ENCODE measurements around the gene P2RX1.
"Not testable (repeated sequence)": the region's sequence is repeated elsewhere in the genome, so short reads cannot be mapped to it uniquely, and the experiment has no call there.

P2RX1 gene

DNA sequence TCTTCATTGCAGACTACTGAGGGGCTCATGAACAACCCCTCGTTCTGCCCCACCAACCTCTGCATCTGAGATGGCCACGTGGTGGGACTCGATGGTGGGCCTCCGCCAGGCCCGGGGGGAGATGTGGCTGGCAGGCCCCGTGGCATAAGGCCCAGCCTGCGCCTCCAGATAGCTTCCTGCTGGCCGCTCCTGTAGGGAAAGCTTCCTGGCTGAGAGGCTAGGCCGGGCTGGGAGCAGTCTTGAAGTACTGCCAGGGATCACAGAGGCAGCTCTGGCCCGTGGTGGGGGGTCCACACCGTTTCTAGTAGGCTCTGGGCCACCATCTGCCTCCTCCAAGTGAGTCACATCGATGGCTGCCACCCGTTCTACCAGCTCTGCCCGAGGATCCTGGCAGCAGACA is 31.0 kb downstream of the P2RX1 start:
- no peak for DNase-seq

DNA sequence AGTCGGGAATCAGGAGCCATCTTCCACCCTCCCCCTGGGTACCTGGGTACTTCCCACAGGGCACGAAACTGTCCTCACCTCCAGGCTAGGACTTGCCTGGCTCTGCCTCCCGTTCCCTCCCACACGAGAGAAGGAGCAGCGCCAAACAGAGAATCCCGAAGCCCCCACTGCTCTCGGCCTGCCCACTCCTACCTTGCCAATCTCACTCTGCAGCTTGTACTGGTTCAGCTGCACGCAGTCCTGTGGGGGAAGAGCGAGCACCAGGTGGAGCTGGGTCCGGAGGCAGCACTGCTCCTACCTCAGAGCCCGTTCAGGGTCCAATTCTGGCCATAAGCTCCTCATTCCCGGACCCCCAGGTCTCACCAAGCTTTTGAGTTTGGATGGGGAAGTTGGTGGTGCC is 32.1 kb downstream of the P2RX1 start:
- no peak for DNase-seq

DNA sequence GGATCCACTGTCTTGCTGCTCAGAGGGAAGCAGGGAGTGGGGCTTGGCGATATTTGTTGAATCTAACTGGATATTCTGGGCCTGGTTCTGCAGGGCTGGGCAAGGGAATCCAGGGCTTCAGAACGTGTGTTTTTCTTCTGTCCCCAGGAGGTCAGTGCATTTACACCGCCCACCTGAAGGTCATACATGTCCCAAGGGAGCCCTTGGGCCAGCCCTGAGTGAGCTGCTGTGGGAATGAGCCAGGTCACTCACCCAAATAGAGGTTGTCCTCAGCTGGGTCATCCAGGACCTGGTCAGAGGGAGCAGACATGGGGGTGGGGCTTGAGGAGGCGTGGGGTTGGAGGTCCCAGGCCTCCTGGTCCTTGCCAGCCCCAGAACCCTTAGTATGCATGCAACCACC is 34.0 kb downstream of the P2RX1 start:
- no peak for DNase-seq

DNA sequence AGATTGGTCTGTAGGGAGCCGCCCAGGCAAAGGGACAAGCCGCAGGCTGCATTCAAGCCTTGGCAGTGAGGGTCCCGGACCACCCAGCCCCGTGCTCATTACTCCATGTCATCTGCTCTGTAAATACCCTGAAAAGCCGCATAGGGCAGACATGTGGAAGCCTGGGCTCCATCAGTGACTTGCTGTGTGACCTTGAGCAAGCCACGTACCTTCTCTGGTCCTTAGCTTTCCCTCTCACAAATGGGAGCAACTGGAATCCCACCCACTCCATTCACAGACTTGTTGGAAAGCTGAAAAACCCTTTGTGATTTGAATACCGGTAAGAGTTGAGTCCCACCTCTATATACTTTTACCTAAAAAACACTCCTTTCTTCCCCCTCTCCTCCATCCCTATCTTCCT is 35.3 kb downstream of the P2RX1 start:
- DNase-seq = no peak

DNA sequence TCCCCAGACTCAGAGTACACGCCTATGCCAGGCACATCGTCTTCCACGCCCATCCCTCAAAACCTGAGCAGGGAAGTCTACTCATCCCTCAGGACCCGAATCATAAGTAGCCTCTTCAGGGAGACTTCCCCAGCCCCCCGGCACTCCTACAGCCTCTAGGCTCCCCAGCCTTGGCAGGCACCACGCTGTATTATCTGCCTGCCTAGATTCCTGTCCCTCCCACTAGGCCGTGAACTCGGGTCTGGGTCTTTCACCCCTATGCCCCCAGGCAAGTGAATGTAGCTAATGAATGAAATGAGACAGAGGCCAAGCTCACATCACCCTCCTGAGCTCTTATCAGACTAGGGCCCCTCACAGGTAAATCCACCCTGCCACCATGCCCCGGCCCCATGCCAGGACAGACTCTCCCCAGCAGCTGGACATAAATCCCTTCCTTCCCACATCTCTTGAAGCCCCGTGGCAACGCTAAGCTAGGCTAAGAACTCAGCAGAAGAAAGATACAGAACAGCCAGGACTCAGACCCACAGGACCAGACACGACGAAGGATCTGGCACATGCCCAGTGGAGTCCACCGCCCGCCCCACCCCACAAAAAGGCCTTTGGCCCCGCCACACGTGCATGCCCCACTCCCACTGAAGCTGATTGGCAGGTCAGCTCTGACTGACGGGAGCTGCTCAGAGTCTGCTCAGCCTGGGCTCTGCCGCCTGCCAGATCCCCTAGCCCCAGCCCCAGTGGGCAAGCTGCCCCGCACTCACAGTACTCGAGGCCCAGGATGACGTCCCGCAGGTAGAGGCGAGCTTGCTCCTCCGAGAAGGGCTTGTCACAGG is 36.5 kb downstream of the P2RX1 start:
- DNase-seq = peak; percentile 78

DNA sequence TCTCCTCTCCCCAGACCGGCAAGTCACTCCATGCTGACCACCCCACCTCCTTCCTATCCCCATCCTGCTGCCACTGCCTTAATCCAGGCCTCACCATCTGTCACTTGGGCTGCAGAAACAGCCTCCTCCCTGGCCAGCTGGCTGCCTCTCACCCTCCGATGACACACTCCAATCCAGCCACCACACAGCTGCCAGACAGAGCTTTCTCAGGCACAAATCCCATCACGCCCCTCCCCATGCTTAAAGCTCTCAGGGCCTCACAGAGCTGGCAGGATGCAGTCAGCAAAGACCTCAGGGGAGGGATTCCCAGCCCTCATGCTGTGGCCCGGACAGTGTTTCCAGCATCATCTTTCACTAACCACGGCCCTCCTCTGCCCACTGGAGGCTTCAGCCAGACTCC is 37.1 kb downstream of the P2RX1 start:
- DNase-seq = peak; percentile 91

DNA sequence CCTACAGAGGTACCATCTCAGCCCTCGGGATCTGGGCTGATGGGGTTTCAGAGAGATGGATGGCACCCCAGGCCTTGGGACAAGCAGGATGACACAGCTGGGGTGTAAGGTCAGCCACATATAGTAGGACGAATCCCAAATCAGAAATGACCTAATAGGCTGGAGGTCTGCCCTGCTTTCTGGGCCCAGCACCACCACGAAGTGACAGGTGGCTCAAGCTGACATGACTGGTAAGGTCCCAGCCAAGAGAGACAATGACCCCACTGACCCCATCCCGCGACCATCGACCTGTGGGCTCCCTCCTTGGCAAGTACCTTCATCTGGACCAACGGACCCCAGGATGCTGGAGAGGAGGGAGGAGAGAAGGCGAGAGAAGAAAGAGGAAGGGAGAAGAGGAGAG is 39.0 kb downstream of the P2RX1 start:
- no peak for DNase-seq

DNA sequence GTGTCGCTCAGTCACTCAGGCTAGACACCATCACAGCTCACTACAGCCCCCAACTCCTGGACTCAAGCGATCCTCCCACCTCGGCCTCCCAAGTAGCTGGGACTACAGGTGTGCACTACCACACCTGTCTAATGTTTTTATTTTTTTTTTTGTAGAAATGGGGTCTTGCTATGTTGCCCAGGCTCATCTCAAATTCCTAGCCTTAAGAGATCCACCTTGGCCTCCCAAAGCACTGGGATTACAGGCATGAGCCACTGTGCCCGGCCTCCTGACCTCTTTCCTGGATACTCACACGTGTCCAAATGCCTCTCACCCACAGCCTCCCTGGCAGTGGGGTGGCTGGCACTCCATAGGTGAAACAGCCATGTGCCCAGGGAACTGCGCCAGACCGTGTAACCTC is 40.9 kb downstream of the P2RX1 start:
- DNase-seq = no peak

DNA sequence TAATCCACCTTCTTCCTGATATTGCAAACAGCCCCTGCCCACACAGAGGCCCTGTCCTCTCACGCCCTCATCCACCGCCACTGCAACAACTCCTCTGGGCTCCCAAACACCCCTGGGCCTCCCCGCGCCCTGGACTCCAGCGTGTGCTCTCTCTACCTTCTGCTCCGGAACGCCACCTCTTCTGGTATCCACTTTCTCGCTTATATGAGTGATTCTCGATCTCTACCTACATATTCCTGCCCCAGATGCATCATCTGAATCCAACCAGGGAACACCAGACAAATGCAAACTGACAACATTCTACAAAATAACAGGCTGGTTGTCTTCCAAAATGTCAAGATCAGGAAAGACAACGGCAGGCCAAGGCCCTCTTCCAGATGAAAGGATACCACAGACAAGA is 42.4 kb downstream of the P2RX1 start:
- DNase-seq = no peak

DNA sequence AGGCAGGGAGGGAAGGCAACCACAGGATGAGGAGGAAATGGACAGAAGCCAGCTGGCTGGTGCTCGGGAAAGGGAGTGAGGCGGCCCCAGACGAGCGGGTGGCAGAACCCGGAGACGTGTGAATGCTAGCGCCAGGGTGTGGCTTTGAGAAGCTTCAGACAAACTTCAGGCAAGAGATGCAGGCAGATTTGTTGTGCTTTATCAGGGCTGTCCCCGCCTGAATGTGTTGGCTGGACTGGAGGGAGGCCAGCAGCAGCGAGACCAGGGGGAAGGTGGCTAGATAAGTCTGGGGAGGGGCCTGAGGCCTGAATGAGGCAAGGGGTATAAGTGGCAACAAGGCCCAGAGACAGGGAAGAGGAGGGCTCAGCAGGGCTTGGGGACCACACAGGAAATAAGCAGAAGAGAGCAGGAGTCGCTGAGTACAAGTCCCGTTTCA is 45.4 kb downstream of the P2RX1 start:
- no peak for DNase-seq

DNA sequence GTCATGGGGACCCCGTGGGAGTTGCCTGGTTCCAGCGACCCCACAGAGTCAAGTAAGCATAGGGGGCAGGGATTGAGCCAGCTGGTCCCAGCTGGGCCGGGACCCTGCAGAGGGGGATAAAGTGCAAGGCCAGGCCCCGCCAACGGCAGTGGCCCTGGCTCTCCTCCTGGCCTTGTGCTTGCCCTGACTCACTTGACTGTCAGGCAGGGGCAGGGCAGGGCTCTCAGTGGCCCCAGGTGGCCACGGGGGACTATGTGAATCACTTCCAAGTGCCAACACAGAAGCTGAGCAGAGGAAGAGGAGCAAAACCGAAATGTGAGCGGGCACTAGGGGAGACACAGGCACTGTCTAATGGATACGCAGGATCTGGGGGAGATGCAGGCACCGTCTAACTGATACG is 48.7 kb downstream of the P2RX1 start:
- DNase-seq = no peak

DNA sequence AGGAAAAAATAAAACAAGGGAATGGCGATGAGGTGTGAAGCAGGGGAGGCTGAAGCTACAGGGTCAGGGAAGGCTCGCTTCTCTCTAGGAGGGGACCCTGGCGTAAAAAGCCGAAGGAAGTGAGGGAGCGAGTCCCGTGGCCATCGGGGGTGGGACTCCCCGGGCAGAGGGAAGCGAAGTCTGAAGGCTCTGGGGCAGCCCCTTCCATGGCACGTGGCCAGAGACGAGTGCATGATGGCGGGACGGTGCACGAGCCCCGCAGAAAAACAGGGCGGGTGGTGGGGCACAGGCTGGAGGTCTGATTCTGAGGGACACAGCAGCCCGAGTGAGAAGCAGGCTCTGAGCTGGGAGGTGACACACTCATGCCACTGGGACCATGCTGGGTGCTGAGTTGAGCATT is 49.2 kb downstream of the P2RX1 start:
- no peak for DNase-seq

DNA sequence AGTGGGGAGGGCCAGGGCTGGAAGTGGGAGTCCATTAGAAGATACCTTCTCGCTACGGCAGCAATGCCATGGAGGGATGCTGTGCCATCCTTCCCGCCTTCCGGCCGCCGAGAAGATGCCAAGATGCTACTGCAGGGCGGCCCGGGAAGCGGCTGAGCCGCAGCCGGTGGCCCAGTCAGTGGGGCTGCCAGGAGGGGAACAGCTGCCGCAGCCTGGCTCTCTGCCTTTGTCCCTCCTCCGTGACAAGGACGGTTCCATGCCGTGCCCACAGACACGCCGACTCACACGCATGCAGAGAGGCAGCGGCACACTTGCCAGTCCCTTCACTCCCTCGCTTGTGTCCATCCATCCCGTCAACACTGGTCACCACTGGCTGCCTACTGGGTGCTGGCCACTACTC is 50.0 kb downstream of the P2RX1 start:
- no peak for DNase-seq

DNA sequence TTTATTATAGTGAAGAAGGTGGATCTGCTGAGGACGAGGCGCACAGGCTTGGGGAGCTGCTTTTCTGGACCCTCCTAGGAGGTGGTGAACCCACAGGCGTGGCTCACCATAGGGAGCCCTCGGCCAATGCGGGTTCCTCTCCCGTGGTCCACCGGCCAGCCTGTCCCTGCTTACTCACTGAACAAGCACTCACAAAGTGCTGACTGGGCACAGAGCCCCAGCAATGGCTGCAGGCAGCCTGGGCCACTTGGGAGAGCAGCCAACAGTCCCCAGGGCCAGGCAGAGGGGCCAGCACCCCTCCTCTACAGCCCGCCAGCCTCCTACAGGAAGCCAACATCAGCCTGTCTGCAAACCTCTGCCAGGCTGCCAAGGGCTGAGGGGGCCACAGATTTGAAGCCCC is 51.1 kb downstream of the P2RX1 start:
- DNase-seq = peak; percentile 69

DNA sequence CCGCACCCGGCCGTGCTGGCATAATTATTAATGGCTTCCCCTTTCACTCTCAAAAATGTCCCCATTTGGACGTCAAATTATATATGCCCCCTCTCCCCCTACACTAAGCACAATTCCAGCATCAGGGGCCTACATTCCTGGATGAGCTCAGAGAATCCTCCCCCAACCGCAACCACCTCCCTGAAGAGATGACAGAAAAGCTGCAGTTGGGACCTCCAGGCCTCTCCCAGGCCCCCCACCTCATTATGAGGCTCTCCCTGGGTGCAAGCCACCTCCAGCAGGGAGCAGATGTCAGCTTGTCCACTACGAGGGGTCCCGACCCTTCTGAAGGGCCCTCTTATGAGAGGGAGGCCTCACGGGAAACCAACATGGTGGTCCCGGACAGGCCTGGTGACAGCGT is 51.7 kb downstream of the P2RX1 start:
- DNase-seq = no peak

DNA sequence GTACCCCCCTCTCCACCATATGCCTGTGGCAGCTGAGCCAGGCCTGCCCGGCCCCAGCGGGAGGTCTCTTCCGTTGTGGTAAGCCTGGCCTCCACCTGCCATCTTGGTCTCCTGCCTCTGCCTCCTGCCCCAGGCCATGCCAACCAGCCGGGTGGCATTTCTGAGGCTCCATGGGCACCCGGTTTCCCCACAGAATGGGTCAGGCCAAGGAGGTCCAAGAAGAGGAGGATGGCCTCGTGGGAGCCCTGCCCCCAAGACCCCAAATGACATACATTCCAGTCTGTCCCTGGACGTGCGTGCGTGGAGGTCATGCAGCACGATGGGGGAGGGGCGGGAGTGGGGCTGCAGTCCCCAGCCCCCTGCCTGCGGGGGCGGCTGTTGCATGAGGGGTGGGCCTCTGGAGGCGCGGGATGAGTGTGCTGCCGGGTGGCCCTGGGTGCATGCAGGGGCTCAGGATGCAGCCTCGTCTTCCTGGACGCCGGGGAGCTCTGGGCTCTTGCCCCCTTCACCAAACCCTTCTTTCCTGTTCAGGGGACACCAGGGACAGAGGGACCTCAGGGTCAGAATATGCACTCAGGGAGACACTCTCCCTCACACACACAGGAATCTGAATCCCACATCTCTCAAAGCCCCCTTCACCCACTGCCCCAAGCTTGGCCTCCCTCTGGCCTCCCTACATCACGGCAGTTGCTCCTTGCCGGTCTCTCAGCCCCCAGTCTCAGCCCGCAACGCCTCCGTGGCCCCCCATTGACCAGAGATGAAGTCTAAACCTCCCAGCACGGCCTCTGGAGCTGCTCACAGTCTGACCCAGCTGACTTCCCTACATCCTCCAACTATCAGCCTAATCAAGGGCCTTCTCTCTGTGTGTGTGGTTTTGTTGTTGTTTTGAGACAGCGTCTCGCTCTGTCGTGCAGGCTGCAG is 54.2 kb downstream of the P2RX1 start:
- peak; percentile 52 for DNase-seq

DNA sequence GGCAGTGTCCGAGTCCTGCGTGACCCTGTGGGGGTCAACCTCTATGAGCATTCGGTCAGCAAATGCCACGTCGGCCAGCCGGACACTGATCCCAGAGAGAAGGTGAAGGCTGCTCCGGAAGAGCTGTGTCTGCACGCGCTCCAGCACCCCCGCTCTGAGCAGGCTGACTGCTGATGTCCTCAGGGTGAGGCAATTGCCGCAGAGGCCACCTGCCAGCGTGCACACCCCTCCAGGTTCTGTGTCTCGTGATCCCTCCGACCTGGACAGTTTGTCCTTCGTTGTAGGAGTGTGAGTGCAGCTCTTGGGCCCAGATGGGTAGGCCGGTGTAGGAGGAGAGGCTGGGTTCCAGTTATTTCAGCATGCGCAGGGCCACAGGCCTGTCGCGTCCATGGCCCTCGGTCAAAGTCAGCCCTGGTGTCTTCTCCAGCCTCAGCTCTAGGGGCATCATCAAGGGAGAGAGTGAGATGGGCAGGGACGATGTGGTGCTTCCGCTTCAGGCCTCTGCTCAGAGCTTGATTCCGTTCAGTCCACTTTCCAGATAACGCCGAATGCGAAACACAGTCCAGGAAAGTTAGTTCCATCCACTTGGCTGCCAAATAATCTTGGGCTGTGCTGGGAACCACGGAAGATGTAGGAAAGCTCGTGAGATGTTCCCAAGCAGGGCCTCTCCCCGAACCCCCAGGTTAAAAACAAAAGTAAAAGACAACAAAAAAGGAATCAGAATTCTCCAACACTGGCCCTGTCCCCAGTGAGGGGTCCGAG is 55.1 kb downstream of the P2RX1 start:
- DNase-seq = peak; percentile 53

DNA sequence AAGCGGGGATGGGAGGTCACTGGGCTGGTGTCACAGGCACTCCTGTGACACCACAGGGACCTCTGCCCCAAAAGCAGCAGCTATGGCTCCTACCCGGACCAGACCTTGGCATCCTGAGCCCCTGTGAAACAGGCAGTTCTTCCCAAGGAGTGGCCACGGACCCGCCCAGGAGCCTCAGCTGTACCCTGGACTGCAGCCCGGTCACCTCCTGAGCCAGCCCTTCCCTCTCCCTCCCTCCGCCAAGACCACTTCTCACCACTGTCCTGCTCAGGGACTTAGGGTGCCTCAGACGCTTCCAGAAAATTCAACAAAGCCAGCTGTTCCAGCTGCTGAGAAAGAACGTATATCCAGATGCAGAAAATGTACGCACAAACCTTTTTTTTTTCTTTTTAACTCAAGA is 56.3 kb downstream of the P2RX1 start:
- no peak for DNase-seq

DNA sequence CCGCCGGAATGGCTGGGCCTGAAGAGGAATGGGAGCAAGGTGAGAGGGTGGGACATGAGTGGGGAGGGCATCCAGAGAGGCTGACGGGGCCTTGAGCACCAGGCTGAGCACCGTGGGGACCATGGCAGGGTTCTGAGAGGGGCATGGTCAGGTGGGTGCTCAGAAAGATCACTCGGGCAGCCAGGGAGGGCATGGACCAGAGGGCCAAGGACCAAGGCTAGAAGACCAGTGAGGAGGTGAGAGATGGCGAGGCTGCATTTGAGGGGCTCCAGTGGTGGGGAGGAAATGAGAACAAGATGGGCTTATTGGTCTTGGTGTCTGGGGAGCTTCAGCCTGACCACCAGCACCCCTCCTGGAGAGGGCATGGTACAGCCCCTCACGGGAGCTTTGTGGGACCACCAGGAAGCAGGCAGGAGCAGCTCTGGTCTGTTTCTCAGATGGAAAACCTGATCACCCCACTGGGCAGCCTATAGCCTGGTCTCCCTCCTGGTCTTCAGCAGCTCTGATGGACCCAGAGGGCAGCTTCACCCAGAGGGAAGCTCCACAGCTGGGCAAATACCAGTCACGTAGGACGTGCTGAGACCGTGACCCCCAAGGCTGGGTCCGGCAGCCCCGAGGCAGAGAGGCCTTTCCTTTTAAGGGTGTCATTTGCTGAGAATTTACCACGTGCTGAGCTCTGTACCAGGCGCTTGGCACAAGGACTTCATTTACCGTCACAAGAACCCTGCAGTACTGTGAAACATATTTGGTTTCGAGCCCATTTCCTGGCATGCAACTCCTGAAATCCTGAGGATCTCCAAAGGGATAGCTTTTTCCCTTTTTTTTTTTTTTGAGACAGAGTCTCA is 58.8 kb downstream of the P2RX1 start:
- DNase-seq = peak; percentile 48

DNA sequence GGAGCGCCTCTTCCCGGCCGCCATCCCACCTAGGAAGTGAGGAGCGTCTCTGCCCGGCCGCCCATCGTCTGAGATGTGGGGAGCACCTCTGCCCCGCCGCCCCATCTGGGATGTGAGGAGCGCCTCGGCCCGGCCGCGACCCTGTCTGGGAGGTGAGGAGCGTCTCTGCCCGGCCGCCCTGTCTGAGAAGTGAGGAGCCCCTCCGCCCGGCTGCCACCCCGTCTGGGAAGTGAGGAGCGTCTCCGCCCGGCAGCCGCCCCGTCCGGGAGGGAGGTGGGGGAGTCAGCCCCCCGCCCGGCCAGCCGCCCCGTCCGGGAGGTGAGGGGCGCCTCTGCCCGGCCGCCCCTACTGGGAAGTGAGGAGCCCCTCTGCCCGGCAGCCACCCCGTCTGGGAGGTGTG is 62.1 kb downstream of the P2RX1 start:
- not testable (repeated sequence) for DNase-seq

DNA sequence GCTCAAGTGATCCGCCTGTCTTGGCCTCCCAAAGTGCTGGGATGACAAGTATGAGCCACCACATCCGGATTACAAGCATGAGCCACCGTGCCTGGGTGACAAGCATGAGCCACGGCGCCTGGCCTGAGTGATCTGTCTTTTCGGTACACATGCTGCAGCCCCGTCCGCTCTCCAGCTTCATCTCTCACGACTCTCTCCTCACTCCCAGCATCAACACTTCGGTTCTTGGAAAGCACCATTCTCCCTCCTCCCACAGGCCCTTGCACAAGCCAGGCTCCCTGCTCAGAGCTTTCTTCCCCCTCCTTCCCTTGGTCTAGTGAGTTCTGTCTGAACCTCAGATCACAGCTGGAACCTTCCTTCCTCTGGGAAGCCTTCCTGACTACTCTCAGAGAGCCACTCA is 63.7 kb downstream of the P2RX1 start:
- DNase-seq = no peak

DNA sequence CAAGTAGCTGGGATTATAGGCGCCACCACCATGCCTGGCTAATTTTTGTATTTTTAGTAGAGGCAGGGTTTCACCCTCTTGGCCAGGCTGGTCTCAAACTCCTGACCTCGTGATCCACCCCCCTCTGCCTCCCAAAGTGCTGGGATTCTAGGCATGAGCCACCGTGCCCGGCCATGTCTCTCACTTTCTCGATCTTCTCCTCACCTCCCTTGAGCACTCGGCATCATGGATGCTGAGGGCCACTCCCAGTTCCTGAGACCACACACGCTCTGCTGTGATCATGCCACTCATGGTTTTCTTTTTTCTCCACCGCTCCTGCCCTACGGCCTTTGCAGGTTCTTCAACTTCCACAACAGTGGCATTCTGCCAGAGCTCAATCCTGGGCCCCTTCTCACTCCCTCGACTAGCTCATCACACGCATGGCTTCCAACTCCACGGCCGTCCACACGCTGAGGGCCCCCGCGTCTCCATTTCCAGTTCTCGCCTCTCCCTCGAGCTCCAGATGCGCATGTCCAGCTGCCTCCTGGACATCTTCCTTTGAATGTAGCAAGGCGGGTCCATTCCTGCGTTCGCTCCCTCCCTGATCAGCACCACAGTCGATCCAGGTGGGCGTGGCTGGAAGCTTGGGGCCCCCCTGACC is 64.7 kb downstream of the P2RX1 start:
- no peak for DNase-seq
